Endothelial cell of umbilical vein (primary cell): ENCODE data around the gene DDX52.

Experiments
- EZH2 ChIP-seq: IDR thresholded peaks from 2 replicates; pipeline ENCODE4 v1.6.1; 2012; ENCODE audit warnings: borderline replicate concordance, low read depth, mild to moderate bottlenecking, moderate library complexity, low read length, inconsistent platforms; ENCODE audit not compliant: severe bottlenecking
- FOS ChIP-seq: IDR thresholded peaks from 2 replicates; pipeline ENCODE4 v1.6.1; 2011; ENCODE audit warnings: mild to moderate bottlenecking, low read length, moderate library complexity, borderline replicate concordance; ENCODE audit not compliant: insufficient read depth
- GATA2 ChIP-seq: IDR thresholded peaks from 2 replicates; pipeline ENCODE4 v1.7.0; 2011; ENCODE audit warnings: low read depth, mild to moderate bottlenecking, moderate library complexity, mixed read lengths, low read length; ENCODE audit not compliant: insufficient read length, insufficient read depth
- JUN ChIP-seq: IDR thresholded peaks from 2 replicates; pipeline ENCODE4 v1.6.1; 2011; ENCODE audit warnings: borderline replicate concordance, low read depth; ENCODE audit not compliant: insufficient read length, insufficient read depth
- MYC ChIP-seq: IDR thresholded peaks from one replicate; pipeline ENCODE4 v1.6.1; 2011; ENCODE audit warnings: mild to moderate bottlenecking, low read depth, low read length
- POLR2A ChIP-seq: IDR thresholded peaks from 2 replicates; pipeline ENCODE4 v1.6.1; 2012; ENCODE audit warnings: low read depth, mild to moderate bottlenecking, control low read depth, low read length
- POLR2AphosphoS5 ChIP-seq: IDR thresholded peaks from 2 replicates; pipeline ENCODE4 v1.6.1; 2012; ENCODE audit warnings: low read depth, mild to moderate bottlenecking, control low read depth, low read length, moderate library complexity; ENCODE audit not compliant: insufficient read depth
- TF ChIP-seq, protein P1 (sequence below), 2 donors: IDR thresholded peaks; 1 replicate in 1 of 2; 2 replicates in 1 of 2; pipeline ENCODE4 v1.5.1; 2011; ENCODE audit warnings: low read length in 2 of 2, mild to moderate bottlenecking in 2 of 2, moderate library complexity in 2 of 2, control low read depth in 1 of 2, inconsistent platforms in 1 of 2, low read depth in 1 of 2; ENCODE audit not compliant: insufficient read depth in 1 of 2; ENCODE audit errors: extremely low read depth in 1 of 2
- TF ChIP-seq, protein P2 (sequence below): IDR thresholded peaks from 2 replicates; pipeline ENCODE4 v1.6.1; 2011; ENCODE audit not compliant: insufficient read depth, insufficient read length

DNA sequence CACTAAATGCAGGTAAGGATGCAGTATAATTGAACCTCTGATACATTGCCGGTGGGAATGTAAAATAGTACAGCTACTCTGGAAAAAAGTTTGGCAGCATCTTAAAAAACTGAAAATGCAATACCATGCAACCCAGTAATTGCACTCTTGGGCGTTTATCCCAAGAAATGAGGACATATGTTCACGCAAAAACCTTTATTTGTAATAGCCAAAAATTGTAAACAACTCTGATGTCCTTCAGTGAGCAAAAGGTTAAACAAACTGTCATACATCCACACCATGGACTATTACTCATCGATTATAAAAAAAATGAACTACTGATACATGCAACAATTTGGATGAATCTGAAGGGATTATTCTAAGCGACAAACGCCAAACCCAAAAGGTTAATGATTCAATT, 51.0 kb downstream of the DDX52 start:
- TF ChIP-seq, protein P1, sequence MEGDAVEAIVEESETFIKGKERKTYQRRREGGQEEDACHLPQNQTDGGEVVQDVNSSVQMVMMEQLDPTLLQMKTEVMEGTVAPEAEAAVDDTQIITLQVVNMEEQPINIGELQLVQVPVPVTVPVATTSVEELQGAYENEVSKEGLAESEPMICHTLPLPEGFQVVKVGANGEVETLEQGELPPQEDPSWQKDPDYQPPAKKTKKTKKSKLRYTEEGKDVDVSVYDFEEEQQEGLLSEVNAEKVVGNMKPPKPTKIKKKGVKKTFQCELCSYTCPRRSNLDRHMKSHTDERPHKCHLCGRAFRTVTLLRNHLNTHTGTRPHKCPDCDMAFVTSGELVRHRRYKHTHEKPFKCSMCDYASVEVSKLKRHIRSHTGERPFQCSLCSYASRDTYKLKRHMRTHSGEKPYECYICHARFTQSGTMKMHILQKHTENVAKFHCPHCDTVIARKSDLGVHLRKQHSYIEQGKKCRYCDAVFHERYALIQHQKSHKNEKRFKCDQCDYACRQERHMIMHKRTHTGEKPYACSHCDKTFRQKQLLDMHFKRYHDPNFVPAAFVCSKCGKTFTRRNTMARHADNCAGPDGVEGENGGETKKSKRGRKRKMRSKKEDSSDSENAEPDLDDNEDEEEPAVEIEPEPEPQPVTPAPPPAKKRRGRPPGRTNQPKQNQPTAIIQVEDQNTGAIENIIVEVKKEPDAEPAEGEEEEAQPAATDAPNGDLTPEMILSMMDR (IDR thresholded peaks at IDR 0.05; ENCODE audit: extremely low read depth in 1 of 2, insufficient read depth in 1 of 2, low read depth in 1 of 2, low read length in 2 of 2), result no peak
- TF ChIP-seq POLR2A, result no peak
- no peak for TF ChIP-seq POLR2AphosphoS5
- TF ChIP-seq EZH2, result no peak
- TF ChIP-seq, protein P2, sequence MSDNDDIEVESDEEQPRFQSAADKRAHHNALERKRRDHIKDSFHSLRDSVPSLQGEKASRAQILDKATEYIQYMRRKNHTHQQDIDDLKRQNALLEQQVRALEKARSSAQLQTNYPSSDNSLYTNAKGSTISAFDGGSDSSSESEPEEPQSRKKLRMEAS, result no peak
- TF ChIP-seq JUN, result no peak
- TF ChIP-seq FOS, result no peak
- no peak for TF ChIP-seq MYC
- no peak for TF ChIP-seq GATA2
